WI38 (cell line): ENCODE data around the gene COL23A1.
"Not testable (repeated sequence)": the region's sequence is repeated elsewhere in the genome, so short reads cannot be mapped to it uniquely, and the experiment has no call there.

Source experiments
- H3K4me3 ChIP-seq: 2 replicates; pipeline ENCODE4 v1.5.1; 2011; ENCODE audit warnings: low read depth, mild to moderate bottlenecking, control low read depth, low read length
- TF ChIP-seq, protein P1 (sequence below): IDR thresholded peaks from 2 replicates; pipeline ENCODE4 v1.5.1; 2012; ENCODE audit warnings: low read depth, mild to moderate bottlenecking, control low read depth, low read length

The COL23A1 gene

DNA sequence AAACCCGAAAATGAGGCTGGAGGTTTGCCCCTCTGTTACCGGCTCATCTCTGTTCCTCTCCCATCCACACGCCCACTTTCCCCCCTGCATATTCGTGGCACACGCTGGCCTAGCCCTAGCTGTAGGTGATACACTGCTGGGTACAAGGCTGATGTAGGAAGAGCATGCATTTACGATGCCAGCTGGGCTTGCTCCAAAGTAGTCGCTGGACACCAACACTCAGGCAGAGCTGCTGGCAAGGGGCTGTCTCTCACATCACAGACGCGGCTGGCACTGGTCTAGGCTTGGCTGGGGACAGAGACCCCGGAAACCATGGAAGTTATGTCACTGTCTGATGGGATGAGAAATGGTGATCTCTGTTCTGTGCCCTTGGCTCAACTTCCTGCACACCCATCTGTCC is 347.8 kb downstream of the COL23A1 start:
- H3K4me3 ChIP-seq: no peak overlapping the region
- TF ChIP-seq, protein P1, sequence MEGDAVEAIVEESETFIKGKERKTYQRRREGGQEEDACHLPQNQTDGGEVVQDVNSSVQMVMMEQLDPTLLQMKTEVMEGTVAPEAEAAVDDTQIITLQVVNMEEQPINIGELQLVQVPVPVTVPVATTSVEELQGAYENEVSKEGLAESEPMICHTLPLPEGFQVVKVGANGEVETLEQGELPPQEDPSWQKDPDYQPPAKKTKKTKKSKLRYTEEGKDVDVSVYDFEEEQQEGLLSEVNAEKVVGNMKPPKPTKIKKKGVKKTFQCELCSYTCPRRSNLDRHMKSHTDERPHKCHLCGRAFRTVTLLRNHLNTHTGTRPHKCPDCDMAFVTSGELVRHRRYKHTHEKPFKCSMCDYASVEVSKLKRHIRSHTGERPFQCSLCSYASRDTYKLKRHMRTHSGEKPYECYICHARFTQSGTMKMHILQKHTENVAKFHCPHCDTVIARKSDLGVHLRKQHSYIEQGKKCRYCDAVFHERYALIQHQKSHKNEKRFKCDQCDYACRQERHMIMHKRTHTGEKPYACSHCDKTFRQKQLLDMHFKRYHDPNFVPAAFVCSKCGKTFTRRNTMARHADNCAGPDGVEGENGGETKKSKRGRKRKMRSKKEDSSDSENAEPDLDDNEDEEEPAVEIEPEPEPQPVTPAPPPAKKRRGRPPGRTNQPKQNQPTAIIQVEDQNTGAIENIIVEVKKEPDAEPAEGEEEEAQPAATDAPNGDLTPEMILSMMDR: no peak

GRCh38 chr5:178241688-178242231 is 348.4 kb downstream of the COL23A1 start:
- no peak overlapping the region for H3K4me3 ChIP-seq
- TF ChIP-seq, protein P1: no peak

DNA sequence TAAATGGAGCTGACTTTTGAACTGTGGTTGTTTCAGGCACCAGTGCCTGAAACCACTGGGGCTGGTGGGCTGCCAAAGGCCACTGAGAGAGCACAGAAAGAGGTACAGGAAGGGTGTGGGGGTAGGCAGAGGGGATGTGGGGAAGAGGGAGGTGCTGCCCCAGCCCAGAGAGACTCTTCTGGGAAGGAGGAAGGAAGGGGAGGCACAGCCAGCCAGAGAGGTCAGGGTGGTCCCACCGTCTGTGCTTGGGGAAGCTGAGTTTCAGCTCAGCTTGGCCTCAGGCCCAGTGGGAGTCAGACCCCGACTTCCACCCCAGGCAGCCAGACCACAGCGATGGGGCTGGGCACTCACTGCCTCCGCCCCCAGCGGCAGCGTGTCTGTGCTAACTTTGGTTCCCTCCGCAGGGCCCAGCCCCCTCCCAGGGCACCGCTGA is 348.9 kb downstream of the COL23A1 start:
- TF ChIP-seq, protein P1: no peak
- no peak overlapping the region for H3K4me3 ChIP-seq

- H3K4me3 ChIP-seq: no peak overlapping the region
- TF ChIP-seq, protein P1: no peak
Observed at GRCh38 chr5:178240766-178241165, 349.4 kb downstream of the COL23A1 start.

GRCh38 chr5:178240341-178240741 is 349.9 kb downstream of the COL23A1 start:
- no peak overlapping the region for H3K4me3 ChIP-seq
- TF ChIP-seq, protein P1: no peak

- not testable (repeated sequence) for H3K4me3 ChIP-seq
Observed at GRCh38 chr5:178239626-178240301, 350.4 kb downstream of the COL23A1 start.

DNA sequence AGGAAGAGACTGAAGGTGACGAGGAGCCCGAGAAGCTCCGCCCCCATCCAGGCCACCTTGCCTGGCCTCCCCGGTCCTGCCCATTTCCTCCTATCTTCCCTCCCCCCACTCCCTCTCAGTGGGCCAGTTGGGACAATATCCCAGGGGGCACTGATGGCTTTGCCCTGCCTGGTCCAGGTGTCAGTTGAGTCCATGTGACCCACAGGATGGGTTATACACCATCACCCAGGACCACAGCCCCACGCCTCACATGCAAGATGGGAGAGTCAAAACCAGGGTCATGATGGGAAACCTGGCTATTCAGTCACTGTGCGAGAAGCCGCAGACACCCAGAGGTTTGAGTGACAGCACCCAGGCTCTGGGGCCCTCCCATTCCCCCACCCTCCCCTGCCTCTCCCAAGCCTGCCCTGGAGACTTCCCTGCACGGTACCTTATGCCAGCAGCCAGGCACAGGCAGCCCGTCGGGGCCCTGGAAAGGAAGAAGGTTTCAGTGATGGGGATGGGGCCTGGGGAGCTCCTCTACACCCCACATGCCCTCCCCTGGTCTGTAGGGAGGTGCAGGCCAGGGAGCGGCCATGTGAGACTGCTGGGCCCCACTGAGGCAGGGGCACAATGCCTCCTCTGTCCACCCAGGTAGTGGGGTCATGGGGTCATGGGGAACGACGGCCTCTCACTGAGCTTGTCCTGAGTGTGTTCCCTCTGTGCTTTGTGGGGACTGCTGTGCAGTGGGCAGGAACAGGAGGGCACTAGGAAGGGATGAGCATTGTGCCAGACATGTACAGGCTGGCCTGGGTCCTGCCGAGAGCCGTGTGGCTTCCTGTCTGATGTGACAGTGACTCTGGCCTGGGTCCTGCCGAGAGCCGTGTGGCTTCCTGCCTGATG is 351.2 kb downstream of the COL23A1 start:
- H3K4me3 ChIP-seq: no peak overlapping the region
- TF ChIP-seq, protein P1: no peak
